Neutrophil (primary cell): ENCODE data around the gene LRRTM1.

Experiments used
- H3K27ac ChIP-seq: fragments of 200-600 bp; sonication (generic); 2 replicates; pipeline ENCODE4 v1.5.1; 2016; ENCODE audit warnings: mild to moderate bottlenecking, moderate library complexity
- H3K27me3 ChIP-seq: fragments of 200-600 bp; sonication (generic); 2 replicates; pipeline ENCODE4 v1.6.0; 2016; ENCODE audit warnings: mild to moderate bottlenecking
- H3K36me3 ChIP-seq: fragments of 200-600 bp; sonication (generic); 2 replicates; pipeline ENCODE4 v1.5.1; 2017
- H3K4me1 ChIP-seq, 2 experiments: fragments of 200-600 bp in 1 of 2; sonication (generic) in 1 of 2; 1 replicate in 1 of 2; 2 replicates in 1 of 2; pipeline versions ENCODE4 v1.5.1 to v1.6.1; 2013 to 2016; ENCODE audit warnings: low read depth in 1 of 2, low read length in 1 of 2, mild to moderate bottlenecking in 1 of 2, moderate library complexity in 1 of 2; ENCODE audit not compliant: control insufficient read depth in 1 of 2, insufficient read depth in 1 of 2
- H3K4me3 ChIP-seq, 2 experiments: fragments of 200-600 bp in 1 of 2; sonication (generic) in 1 of 2; 1 replicate in 1 of 2; 2 replicates in 1 of 2; pipeline ENCODE4 v1.5.1; 2013 to 2016; ENCODE audit warnings: low read depth in 1 of 2, low read length in 1 of 2, mild to moderate bottlenecking in 1 of 2, moderate library complexity in 1 of 2
- H3K9me3 ChIP-seq: fragments of 200-600 bp; sonication (generic); 2 replicates; pipeline ENCODE4 v1.5.1; 2016
- TF ChIP-seq, protein P1 (sequence below): fragments of 200-600 bp; sonication (generic); IDR thresholded peaks from 2 replicates; pipeline ENCODE4 v1.5.1; 2016; ENCODE audit warnings: antibody characterized with exemption

Gene LRRTM1

DNA sequence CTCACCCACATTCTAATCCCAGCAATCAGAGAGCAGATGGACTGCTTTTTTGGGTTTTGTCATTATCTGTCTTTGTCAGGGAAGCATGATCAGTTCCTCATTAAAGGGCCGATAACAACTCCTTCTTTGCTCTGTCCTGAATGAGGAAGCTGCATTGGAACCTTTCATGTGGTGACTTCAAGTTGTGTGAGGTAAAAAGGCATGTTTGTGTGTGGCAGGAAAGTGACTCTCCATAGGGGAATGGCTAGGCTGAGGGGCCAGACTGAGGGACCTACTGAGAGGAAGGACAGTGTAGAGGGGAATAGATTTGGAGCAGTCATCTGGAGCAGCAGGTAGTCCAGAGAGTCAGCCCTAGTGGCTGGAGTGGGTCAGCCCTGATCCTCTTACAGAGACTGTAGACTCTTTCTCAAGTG lies 23.6 kb upstream of the LRRTM1 start:
- Histone ChIP-seq H3K36me3 (no peaks in the 10 kb centered on the region), H3K4me1 (no peaks in the 10 kb centered on the region), H3K27me3 (peaks cover 33% of the 10 kb centered on the region), H3K9me3 (no peaks in the 10 kb centered on the region), H3K27ac (no peak overlapping the region), H3K4me3 (no peak overlapping the region)
- TF ChIP-seq, protein P1, sequence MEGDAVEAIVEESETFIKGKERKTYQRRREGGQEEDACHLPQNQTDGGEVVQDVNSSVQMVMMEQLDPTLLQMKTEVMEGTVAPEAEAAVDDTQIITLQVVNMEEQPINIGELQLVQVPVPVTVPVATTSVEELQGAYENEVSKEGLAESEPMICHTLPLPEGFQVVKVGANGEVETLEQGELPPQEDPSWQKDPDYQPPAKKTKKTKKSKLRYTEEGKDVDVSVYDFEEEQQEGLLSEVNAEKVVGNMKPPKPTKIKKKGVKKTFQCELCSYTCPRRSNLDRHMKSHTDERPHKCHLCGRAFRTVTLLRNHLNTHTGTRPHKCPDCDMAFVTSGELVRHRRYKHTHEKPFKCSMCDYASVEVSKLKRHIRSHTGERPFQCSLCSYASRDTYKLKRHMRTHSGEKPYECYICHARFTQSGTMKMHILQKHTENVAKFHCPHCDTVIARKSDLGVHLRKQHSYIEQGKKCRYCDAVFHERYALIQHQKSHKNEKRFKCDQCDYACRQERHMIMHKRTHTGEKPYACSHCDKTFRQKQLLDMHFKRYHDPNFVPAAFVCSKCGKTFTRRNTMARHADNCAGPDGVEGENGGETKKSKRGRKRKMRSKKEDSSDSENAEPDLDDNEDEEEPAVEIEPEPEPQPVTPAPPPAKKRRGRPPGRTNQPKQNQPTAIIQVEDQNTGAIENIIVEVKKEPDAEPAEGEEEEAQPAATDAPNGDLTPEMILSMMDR = no peak

DNA sequence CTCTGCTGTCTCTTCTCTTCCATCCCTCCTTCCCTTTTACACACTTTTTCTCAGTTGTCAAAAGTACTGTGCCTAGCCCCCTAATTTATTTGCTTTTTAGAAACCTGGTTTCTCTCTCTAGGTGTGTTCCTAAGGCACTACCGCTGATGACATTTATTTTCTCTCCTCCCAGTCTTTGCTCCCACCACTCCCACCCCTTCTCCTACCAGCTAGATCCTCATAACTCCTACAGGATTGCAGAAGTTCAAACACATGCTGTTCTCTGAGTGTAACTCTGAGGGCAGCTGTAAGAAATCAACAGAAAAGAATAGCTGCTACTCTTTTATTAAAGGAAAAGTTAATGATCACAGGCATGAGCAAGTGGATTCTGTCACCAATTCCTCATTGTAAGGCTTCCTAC lies 22.3 kb upstream of the LRRTM1 start:
- TF ChIP-seq, protein P1 = no peak
- H3K9me3 ChIP-seq = no peaks in the 10 kb centered on the region
- H3K36me3 ChIP-seq = no peaks in the 10 kb centered on the region

DNA sequence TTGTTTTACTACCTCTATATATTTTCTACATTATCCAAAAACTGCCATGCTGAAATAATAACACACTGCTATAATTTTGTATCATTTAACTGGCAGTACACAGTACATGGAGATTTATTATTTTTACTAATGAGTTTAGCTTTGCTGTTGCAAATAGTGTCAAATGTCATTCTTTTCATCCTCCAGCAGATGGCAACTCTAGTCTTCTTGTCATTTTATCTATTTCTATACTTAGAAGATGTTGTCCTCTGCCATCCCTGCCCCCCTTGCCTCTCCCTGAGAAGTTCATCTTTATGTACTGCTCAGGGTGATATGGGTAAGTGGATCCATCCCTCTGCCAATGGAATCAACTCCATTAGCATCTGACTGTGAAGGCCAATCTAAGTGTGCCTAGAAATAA lies 21.7 kb upstream of the LRRTM1 start:
- no peak overlapping the region for H3K27ac ChIP-seq
- H3K9me3 ChIP-seq = no peaks in the 10 kb centered on the region
- no peaks in the 10 kb centered on the region for H3K36me3 ChIP-seq
- H3K4me1 ChIP-seq = no peaks in the 10 kb centered on the region
- TF ChIP-seq, protein P1 = no peak
- peaks cover 52% of the 10 kb centered on the region for H3K27me3 ChIP-seq
- H3K4me3 ChIP-seq = no peak overlapping the region

More for the DNA sequence above, 22.3 kb upstream of the LRRTM1 start:
- no peaks in the 10 kb centered on the region for H3K4me1 ChIP-seq
- H3K27ac ChIP-seq = no peak overlapping the region
- no peak overlapping the region for H3K4me3 ChIP-seq
- peaks cover 46% of the 10 kb centered on the region for H3K27me3 ChIP-seq

DNA sequence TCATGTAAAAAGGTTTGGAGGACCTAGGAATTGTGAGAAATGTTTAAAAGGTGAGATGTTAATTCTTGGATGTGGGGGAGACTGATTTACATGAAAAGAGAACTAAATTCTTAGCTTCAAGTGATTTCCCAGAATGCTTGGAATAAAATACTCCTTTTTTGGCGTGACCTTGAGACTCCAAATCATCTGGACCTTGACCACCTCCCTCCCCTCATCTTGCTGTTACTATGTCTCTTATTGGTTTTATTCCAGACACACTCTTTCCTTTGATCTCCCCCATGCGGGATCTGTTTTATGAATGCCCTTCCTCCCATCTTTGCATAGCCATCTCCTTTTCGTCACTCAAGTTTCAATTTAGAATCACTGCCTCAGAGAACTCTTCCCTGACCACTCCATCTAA lies 20.0 kb upstream of the LRRTM1 start:
- H3K27ac ChIP-seq = no peak overlapping the region
- no peaks in the 10 kb centered on the region for H3K36me3 ChIP-seq
- H3K9me3 ChIP-seq = no peaks in the 10 kb centered on the region
- H3K27me3 ChIP-seq = peaks cover 66% of the 10 kb centered on the region
- TF ChIP-seq, protein P1 = no peak
- H3K4me1 ChIP-seq = no peaks in the 10 kb centered on the region
- H3K4me3 ChIP-seq = no peak overlapping the region

DNA sequence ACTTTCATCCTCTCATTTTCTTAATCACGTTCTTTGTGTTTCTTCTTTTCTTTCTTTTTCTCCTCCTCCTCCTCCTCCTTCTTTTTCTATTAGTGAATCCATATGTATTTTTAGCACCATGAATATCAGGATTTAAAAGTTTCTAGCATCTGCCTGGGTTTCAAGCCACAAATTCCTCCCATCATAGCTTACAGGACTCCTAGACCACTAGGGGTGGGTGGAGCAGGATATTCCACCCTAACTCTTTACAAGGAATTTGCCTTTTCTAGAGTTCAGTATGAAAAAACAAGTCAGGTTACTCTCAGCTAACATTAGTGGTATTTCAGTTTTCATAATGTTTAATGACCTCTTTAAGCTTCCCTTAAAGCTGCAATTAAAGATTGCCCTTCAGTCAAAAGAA lies 19.1 kb upstream of the LRRTM1 start:
- no peaks in the 10 kb centered on the region for H3K9me3 ChIP-seq
- H3K36me3 ChIP-seq = no peaks in the 10 kb centered on the region
- no peaks in the 10 kb centered on the region for H3K4me1 ChIP-seq
- H3K27me3 ChIP-seq = peaks cover 66% of the 10 kb centered on the region
- no peak overlapping the region for H3K4me3 ChIP-seq
- TF ChIP-seq, protein P1 = no peak
- no peak overlapping the region for H3K27ac ChIP-seq

DNA sequence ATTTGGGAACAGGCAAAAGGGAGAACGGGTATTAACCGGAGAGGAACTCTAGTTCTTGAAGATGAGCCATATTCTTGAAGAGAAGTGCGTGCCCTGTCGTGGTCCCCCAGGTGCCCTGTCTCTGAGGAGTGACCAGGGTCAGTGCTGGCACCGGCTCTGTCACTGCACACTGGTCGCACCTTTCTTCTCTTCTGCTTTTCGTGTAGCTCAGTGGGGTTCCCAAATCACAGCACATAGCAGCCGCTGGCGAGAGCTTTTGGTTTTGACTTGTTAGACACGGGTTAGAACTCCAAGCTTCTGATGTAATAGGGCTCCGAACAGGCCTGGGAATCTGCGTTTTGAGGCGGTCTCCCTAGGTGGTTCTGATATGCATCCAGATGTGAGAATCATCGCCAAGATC lies 18.4 kb upstream of the LRRTM1 start:
- TF ChIP-seq, protein P1 = no peak
- no peaks in the 10 kb centered on the region for H3K4me1 ChIP-seq

More for the DNA sequence above, 18.4 kb upstream of the LRRTM1 start:
- Histone ChIP-seq H3K4me3 (no peak overlapping the region), H3K27ac (no peak overlapping the region), H3K36me3 (no peaks in the 10 kb centered on the region), H3K27me3 (peaks cover 66% of the 10 kb centered on the region), H3K9me3 (no peaks in the 10 kb centered on the region)
